SK-MEL-5 (cell line): ENCODE data around the gene CUX1. TPM values are rescaled to one million over a fixed set of nuclear protein-coding genes. Genes with fewer than 3 reads are reported as not detected.
"Not testable (repeated sequence)": the region's sequence is repeated elsewhere in the genome, so short reads cannot be mapped to it uniquely, and the experiment has no call there.

ENCODE experiments used
- DNase-seq: peaks from one replicate; pipeline ENCODE4 v3.0.0-alpha.2; 2016; ENCODE audit warnings: low read depth, low spot score
- in situ Hi-C: cut with HindIII; loops from 2 replicates; pipeline ENCODE4 v1.10.0; 2016; ENCODE audit warnings: low sequenced_read_pairs, high pct_unique_total_duplicates, low pct_unique_long_range_greater_than_20kb
- total RNA-seq: library from RNA; depleted of rRNA; stranded (reverse); fragments of >200 nt; shearing (Covaris generic); gene quantifications from 2 replicates; pipeline ENCODE4 v1.2.3, GENCODE V29; 2014

CUX1 gene
- total RNA-seq, 1 experiment from 2014 or later, result 43.6 TPM

DNA sequence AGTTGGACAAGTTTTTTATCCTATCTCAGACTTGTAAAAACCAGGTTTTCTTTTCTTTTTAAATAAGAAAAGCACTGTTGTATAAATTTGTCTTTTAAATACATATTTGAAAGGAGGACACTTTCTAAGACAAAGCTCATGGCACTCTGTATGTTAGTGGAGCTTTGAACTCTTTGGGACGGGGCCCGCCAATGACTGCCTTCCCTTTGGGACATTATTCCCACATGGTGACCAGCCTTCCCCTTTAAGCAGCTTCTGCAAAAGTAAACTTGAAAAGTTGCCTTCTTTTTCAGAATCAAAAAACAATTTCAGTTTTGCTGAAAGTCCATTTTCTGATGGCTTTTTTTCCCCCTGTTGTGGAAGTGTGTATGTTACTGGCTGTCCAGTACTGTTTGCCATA is 1.8 kb downstream of the CUX1 start:
- in situ Hi-C loops, result no loop called here
- DNase-seq, result no peak

DNA sequence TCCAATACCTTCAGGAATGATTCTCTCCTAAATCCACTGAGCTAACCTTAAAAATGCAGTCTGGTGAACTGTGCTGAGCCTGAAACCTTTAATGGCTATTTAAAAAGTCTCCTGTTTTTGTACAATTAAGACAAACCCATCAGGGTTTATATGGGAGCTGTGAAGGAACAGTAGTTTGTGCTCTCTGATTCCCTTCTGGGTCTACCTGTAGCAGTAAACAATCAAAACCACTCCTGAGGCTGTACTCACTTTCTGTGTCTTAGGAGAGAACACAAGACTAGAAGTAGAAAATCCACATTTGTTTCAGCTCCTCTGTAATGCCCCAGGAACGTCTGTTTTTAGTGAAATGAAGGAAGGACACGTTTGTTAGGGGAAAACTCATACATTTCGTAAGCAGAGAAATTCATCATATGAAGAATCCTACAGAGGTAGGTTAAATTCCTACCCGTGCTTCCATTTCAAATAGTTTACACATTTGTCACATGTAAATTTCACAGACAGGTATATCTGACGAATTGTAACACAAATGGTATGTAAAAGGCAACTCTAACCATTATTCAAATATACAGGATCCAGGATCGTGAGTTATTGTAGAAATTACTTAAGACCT is 2.6 kb downstream of the CUX1 start:
- in situ Hi-C loops, result no loop called here
- no peak for DNase-seq

DNA sequence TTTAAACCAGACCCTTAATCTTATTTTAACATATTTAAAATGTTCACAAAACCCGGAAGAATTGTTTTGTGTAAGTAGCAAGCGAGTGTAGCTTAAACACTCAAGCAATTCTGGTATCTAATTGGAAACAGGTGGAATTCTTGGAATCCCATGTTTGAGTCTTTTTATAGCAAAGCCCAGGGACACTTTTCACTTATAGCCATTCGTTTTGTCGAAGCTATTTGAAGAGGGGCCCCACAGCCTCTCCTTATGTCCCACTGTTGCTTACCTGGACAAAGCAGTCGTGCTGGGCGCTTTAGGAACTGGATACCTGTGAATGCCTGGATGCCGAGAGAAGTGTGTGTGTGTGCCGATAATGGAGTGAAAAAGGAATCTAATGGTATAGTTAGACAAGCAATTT is 3.3 kb downstream of the CUX1 start:
- in situ Hi-C loops, result no loop called here
- no peak for DNase-seq

DNA sequence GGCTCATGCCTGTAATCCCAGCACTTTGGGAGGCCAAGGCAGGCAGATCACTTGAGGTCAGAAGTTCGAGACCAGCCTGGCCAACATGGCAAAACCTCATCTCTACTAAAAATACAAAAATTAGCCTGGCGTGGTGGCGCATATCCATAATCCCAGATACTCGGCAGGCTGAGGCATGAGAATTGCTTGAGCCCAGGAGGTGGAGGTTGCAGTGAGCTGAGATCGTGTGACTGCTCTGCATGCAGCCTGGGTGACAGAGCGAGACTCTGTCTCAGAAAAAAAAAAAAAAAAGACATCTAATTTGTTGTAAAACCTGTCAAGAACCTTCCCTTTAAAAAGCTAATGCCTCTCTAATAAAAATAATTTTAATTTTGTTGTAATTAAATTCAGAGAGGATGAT is 5.2 kb downstream of the CUX1 start:
- DNase-seq, in situ Hi-C loops: not testable (repeated sequence)

DNA sequence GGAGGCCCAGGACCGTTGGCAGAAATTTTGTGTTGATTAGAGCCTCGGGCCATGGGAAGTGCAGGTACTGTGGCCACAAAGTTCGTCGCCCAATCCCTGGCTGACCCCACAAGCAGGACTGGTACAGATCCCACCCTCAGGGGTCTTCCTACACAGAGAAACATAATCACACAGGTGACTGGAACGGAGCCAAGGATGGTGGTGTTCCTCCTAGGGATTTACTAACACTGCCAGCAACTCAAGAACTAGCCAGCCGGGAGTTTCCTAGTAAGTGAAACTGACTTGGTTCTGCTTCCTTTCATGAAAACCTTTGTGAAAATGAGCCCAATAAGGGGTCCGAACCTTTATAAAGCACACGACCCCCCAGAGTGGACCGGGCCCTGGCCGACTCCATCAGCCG is 5.7 kb downstream of the CUX1 start:
- in situ Hi-C loops, result no loop called here
- DNase-seq, result no peak

DNA sequence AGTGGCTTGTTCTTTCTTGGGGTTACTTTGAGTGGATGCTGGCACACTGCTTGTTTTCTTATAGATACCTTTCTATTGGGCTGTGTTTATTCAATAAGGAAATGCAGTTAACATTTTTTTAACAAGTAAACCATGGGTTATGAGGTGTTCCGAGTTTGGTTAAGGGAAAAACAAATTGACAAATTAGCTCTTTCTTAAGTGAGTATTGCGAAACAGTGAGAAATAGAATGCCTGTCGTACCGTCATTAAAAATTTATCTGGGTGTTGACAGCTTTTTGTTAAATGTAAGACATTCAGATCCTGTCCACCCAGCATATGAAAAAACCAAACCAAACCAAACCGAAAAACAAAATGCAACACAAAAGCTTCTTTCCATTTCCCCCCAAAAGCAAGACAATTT is 6.2 kb downstream of the CUX1 start:
- DNase-seq, result no peak
- in situ Hi-C loops, result no loop called here

DNA sequence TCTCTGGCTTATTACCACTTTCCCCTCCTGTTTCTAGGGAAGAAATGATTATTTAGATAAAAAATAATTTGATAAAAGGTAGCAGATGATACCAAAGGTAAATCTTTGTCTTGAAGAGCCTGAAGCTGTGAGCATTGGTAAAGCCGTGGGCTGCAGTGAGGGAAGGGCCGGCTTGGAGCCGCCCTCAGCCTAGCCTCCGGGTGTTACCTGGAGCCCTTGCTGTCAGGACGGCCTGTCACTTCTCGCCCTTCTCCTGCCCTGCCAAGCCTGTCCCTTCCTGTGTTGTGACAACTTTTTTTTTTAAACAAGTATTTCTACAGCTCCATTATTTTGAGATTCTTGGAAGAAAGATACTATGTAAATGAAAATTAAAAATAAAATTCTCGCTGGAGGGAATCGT is 7.0 kb downstream of the CUX1 start:
- in situ Hi-C loops, result no loop called here

DNA sequence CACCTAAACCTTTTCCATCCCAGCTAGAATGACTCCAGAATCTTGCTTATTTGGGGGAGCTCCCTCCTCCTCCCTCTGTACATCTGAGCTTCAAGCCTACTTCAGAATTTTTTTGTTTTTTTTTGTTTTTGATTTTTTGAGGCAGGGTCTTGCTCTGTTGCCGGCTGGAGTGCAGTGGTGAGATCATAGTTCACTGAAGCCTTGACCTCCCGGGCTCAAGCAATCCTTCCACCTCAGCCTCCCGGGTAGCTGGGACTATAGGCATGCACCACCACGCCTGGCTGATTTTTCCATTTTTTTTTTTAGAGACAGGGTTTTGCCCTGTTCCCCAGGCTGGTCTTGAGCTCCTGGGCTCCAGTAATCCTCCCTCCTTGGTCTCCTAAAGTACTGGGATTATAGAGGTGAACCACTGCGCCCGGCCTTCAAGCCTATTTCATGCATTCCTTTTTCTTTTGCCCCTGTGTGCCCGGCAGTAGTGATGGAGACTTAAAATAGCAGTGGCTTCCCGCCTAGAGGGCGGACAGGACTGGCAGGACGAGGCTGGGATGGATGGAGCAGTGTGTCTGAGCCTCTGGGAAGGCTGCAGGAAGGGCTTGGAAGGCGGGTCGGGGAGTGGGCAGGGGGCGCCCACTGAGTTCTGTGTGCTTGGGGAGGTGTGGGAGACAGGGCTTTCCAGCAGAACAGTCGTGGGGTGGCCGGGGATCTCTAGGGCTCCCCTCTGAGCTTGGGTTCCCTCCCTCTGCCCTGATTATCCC is 8.8 kb downstream of the CUX1 start:
- no peak for DNase-seq
- in situ Hi-C loops, result no loop called here

More for the DNA sequence above, 7.0 kb downstream of the CUX1 start:
- DNase-seq, result no peak

DNA sequence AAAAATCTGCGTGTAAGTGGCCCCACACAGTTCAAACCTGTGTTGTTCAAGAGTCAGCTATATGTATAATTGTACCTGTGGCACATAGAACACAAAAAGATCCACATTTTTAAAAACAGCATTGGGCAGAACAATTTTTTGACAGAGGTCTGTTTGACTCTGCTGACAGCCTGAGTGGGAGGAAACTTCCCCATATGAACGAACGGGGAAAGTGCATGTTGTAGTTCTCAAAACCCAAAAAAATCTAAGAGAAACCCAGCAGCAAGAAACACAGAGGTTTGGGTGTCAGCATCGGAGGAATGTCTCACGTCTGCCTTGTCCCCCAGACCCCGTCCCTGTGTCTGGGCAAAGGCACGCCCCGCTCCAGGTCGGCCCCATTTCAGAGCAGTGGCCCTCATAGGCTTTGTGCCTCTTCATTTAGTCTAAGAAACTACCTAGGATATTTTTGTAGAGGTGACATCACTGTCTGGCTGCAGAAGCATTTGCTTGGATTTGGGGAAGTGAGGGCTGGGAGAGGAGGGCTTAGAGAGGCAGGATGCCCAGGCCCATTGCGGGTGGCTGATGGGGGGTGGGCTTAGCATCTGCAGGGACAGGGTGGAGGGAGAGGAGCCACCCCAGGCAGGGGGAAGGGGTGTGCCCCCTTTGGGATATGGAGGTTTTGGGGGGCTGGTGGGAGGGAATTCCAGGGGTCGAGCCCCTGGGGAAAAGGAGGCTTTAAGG is 11.0 kb downstream of the CUX1 start:
- DNase-seq, result no peak
- in situ Hi-C loops, result no loop called here

DNA sequence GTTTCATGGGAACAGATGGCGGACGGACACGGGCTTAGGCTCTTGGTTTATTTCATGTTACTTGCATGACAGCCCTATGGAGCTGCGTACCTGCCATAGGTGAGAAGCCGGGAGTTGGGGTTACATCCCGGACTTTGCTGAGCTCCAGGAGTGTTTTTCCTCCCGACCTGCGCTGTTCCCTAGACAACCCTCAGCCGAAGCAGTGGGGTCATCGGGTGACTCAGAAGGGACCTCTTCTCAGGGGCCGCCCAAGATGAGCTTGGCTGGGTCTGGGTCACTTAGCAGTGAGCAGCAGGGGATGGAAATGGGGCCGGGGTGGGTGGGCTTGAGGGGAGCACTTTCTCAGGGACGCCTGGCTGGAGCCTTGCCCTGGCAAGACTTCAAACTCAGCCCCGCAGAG is 11.9 kb downstream of the CUX1 start:
- in situ Hi-C loops, result no loop called here
- no peak for DNase-seq

DNA sequence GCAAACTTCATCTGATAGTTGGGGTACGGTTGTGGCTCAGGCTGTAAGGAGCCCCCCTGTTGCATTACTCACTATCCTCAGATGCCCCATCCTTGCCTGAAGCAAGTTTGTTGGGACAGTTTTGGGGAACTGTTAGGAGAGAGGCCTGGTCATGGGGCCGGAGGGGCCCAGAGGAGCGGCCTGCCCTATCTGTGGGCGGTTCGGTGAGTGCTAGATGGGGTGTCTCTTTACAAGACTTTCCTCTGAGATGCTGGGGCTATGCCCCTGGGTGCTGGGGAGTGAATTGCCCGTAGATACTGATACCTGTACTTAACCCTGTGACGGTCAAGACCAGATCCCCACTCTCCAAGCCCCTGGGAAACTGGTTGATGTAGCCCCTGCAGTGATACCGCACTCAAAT is 12.4 kb downstream of the CUX1 start:
- DNase-seq, result no peak
- in situ Hi-C loops, result no loop called here

DNA sequence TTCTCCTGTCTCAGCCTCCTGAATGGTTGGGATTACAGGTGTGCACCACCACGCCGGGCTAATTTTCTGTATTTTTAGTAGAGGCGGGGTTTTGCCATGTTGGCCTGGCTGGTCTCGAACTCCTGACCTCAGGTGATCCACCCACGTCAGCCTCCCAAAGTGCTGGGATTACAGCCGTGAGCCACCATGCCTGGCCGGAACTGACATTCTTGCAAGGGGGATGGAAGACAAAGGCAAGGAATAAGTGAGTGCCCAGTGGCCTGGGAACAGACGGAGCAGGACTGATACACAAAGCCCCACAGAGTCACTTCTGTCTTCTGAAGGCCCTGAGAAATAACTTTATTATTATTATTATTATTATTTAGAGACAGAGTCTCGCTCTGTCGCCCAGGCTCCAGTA is 14.0 kb downstream of the CUX1 start:
- DNase-seq, in situ Hi-C loops: not testable (repeated sequence)

DNA sequence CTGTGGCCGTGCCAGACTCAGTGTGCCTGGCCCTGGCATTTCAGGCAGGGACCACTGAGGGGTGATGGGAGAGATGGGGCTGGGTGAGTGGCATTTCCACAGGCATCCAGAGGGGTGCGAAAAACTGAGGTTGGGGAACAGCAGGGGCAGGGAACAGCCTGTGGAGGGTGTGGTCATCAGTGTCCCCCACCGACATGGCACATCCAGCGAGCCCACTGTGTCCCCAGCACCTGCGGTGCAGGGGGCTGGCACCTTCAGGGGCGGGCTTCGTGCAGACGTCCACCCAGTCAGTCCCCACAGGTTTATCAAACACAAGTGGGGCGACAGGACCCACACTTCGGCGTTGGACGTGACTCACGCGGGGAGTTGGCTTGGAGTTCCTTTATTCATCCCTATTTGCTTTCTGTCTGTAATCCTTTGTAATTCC is 14.8 kb downstream of the CUX1 start:
- in situ Hi-C loops, result no loop called here
- no peak for DNase-seq

DNA sequence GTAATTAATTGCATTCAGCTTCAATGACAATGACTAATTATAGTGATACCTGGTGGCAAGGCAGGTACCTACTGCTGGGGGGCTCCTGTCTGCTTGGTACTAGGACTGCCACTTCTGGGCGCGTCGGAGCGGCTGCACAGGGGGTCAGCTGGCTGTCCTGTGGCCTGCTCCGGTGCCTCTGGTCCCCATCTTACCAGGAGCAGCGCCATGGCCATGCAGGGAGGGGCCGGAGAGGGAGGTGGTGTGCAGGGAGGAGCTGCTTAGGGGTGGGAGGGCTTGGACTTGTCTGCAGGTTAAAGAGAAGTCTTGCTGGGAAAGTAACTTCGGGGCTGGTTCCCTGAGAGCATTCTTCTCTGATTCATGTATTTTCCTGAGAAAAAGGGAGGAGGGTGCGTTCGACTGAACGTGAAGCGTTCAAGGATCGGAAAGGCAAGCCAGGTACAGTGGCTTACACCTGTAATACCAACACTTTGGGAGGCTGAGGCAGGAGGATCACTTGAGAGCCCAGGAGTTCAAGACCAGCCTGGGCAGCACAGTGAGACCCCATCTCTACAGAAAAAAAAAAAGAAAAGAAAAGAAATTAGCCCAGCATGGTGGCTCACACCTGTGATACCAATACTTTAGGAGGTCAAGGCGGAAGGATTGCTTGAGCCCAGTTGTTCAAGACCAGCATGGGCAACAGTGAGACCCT is 15.4 kb downstream of the CUX1 start:
- DNase-seq, result no peak
- in situ Hi-C loops, result no loop called here

DNA sequence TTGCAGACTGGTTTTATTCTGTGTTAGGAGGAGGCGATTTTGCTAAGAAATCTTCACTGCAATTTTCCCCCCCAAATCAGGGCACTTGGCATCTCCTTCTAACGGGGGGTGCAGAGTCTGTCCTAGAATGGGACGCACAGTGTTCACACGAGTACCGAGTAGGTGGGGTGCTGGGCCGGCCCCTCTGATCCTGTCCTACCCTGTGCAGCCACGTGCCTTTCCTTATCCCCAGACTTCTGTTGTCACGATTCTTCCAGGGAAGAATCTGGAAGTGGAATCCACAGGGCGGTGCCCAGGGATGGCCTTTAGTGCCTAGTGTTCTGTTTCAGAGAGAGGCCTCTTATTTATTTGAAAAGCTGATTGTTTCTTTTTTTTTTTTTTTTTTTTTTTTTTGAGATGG is 16.4 kb downstream of the CUX1 start:
- in situ Hi-C loops, result no loop called here

DNA sequence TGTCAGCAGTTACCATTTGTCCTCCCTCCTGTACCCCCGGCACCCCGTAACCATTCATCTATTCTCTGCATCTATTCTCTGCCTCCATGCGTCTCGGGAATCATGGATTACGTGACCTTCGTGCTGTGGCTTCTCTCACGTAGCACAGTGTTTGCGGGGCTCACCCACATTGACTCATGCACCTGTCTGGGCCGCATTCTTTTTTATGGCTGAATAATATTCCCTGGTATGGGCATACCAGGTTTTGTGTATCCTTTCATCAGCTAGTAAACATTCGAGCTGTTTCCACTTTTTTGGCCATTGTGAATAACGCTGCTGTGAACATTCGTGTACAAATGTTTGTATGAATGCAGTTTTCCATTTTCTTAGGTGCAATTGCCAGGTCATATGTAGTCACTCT is 17.7 kb downstream of the CUX1 start:
- no peak for DNase-seq
- in situ Hi-C loops, result no loop called here

More for the DNA sequence above, 16.4 kb downstream of the CUX1 start:
- peak; percentile 23 for DNase-seq

DNA sequence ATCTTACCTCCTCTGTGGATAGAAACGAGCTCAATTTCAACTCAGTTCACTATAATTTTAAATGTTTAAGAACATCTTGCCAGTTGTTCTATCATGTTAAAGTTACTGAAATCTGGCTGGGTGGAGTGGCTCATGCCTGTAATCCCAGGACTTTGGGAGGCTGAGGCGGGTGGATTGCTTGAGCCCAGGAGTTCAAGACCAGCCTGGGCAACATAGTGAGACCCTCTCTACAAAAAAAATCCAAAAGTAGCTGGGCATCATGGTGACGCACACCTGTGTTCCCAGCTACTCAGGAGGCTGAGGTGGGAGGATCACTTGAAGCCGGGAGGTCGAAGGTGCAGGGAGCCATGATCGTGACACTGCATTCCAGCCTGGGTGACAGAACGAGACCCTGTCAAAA is 20.0 kb downstream of the CUX1 start:
- in situ Hi-C loops, DNase-seq: not testable (repeated sequence)

DNA sequence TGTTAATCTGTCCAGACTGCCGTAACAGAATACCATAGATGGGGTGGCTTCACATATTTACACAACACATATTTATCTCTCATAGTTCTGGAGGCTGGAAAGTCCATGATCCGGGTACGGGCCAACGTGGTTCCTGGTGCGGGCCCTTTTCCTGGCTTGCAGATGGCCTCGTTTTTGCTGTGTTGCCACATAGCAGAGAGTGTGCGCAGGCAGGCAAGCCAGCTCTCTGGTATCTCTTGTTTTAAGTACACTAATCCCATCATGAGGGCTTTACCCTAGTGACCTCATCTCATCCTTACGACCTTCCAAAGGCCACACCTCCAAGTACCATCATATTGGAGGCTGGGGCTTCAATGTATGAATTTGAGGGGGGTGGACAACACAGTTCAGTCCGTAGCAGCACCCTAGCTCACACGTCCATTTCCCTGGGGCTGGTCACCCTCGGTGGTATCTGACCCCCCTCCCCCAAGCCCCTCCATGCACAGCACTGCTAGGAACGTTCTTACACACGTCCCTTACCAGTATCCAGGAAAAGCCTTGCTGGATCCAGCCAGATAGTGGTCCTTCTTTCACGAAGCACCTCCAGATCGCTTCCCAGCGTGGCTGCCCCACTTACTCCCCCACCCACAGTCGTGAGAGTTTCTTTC is 21.5 kb downstream of the CUX1 start:
- DNase-seq, result no peak
- in situ Hi-C loops, result no loop called here
